Adrenal gland (tissue), 5 donors: ENCODE results near the gene GH2.

ENCODE experiments used
- CTCF ChIP-seq, 6 experiments: fragments of 450-650 bp in 4 of 6; fragments of 200-600 bp in 2 of 6; sonication (generic) in 1 of 6; IDR thresholded peaks; 1 replicate in 5 of 6; 2 replicates in 1 of 6; pipeline versions ENCODE4 v1.5.1 to v1.8.0; 2016 to 2021; ENCODE audit warnings: antibody characterized with exemption in 6 of 6, mild to moderate bottlenecking in 2 of 6, moderate library complexity in 1 of 6
- POLR2A ChIP-seq, 2 donors: fragments of 450-650 bp; IDR thresholded peaks; one replicate each; pipeline ENCODE4 v1.6.1; 2017; ENCODE audit warnings: antibody characterized with exemption in 2 of 2, mild to moderate bottlenecking in 2 of 2, moderate library complexity in 1 of 2
- donor health status: DM: no; HTN: no; CAD: no.

GRCh38 chr17:63853260-63853659 lies 28.5 kb downstream of the GH2 start:
- TF ChIP-seq CTCF (IDR thresholded peaks at IDR 0.05) (no peak), POLR2A (IDR thresholded peaks at IDR 0.05) (no peak)
